Activated naive CD4-positive, alpha-beta T cell treated with anti-CD3 and anti-CD28 coated beads, Interleukin-2, amount 10 ng/mL, durations not matched to agents 7 days and 5 days (primary cell): ENCODE data around the gene ARID1B.

ENCODE experiments used
- CTCF ChIA-PET: fragments of 350-600 bp; sonication (Branson Sonifier 250); formaldehyde crosslinking; loops from one replicate; lab custom pipeline; 2021; ENCODE audit warnings: antibody characterized with exemption; lab: Charles Lee
- DNase-seq: peaks from one replicate; pipeline ENCODE4 v3.0.0-alpha.2; 2020
- H3K27ac Mint-ChIP-seq: one replicate; pipeline ENCODE4 v1.8.0; 2021; ENCODE audit warnings: mild to moderate bottlenecking, moderate library complexity, mixed read lengths
- H3K27me3 Mint-ChIP-seq: one replicate; pipeline ENCODE4 v1.8.0; 2021; ENCODE audit warnings: mild to moderate bottlenecking, mixed read lengths
- H3K36me3 Mint-ChIP-seq: one replicate; pipeline ENCODE4 v1.8.0; 2021; ENCODE audit warnings: mixed read lengths
- H3K4me1 Mint-ChIP-seq: one replicate; pipeline ENCODE4 v1.8.0; 2021; ENCODE audit warnings: mixed read lengths
- H3K4me3 Mint-ChIP-seq: one replicate; pipeline ENCODE4 v1.8.0; 2021; ENCODE audit warnings: mild to moderate bottlenecking, moderate library complexity, mixed read lengths
- H3K9me3 Mint-ChIP-seq: one replicate; pipeline ENCODE4 v1.8.0; 2021; ENCODE audit warnings: mixed read lengths

Gene ARID1B

DNA sequence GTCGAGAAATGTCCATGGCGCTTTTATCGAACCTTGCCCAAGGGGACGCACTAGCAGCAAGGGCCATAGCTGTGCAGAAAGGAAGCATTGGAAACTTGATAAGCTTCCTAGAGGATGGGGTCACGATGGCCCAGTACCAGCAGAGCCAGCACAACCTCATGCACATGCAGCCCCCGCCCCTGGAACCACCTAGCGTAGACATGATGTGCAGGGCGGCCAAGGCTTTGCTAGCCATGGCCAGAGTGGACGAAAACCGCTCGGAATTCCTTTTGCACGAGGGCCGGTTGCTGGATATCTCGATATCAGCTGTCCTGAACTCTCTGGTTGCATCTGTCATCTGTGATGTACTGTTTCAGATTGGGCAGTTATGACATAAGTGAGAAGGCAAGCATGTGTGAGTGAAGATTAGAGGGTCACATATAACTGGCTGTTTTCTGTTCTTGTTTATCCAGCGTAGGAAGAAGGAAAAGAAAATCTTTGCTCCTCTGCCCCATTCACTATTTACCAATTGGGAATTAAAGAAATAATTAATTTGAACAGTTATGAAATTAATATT is 430.4 kb downstream of the ARID1B start:
- Mint-ChIP-seq H3K4me3 (no peak overlapping the region), H3K4me1 (no peaks in the 10 kb centered on the region), H3K9me3 (no peaks in the 10 kb centered on the region), H3K36me3 (peaks cover 29% of the 10 kb centered on the region), H3K27me3 (no peaks in the 10 kb centered on the region), H3K27ac (no peak overlapping the region)
- no peak for DNase-seq
- CTCF ChIA-PET = no interaction called here

DNA sequence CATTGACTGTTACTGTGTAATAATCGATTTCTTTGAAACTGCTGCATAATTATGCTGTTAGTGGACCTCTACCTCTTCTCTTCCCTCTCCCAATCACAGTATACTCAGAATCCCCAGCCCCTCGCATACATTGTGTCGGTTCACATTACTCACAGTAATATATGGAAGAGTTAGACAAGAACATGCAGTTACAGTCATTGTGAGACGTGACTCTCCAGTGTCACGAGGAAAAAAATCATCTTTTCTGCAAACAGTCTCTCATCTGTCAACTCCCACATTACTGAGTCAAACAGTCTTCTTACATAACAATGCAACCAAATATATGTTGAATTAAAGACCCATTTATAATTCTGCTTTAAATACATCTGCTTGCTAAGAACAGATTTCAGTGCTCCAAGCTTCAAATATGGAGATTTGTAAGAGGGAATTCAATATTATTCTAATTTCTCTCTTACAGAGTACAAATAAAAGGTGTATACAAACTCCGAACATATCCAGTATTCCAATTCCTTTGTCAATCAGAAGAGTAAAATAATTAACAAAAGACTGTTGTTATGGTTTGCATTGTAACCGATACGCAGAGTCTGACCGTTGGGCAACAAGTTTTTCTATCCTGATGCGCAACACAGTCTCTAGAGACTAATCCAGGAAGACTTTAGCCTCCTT is 432.8 kb downstream of the ARID1B start:
- CTCF ChIA-PET = no interaction called here
- H3K36me3 Mint-ChIP-seq = peaks cover 22% of the 10 kb centered on the region

GRCh38 chr6:157210954-157211353 is 433.8 kb downstream of the ARID1B start:
- H3K27ac Mint-ChIP-seq = no peak overlapping the region
- peaks cover 14% of the 10 kb centered on the region for H3K36me3 Mint-ChIP-seq
- no peaks in the 10 kb centered on the region for H3K9me3 Mint-ChIP-seq
- H3K4me1 Mint-ChIP-seq = no peaks in the 10 kb centered on the region
- no peaks in the 10 kb centered on the region for H3K27me3 Mint-ChIP-seq
- no peak overlapping the region for H3K4me3 Mint-ChIP-seq
- CTCF ChIA-PET = no interaction called here
- no peak for DNase-seq

More for the DNA sequence above, 432.8 kb downstream of the ARID1B start:
- Mint-ChIP-seq H3K4me1 (no peaks in the 10 kb centered on the region), H3K27ac (no peak overlapping the region), H3K27me3 (no peaks in the 10 kb centered on the region), H3K4me3 (no peak overlapping the region), H3K9me3 (no peaks in the 10 kb centered on the region)
- DNase-seq = no peak

GRCh38 chr6:157211603-157212455 is 434.7 kb downstream of the ARID1B start:
- DNase-seq = no peak
- H3K4me1 Mint-ChIP-seq = no peaks in the 10 kb centered on the region
- no peaks in the 10 kb centered on the region for H3K9me3 Mint-ChIP-seq
- H3K36me3 Mint-ChIP-seq = peaks cover 8% of the 10 kb centered on the region
- CTCF ChIA-PET = no interaction called here
- H3K27me3 Mint-ChIP-seq = no peaks in the 10 kb centered on the region
- H3K27ac Mint-ChIP-seq = no peak overlapping the region
- H3K4me3 Mint-ChIP-seq = no peak overlapping the region

- Mint-ChIP-seq H3K9me3 (no peaks in the 10 kb centered on the region), H3K27me3 (peaks cover 6% of the 10 kb centered on the region), H3K4me3 (no peak overlapping the region), H3K4me1 (no peaks in the 10 kb centered on the region), H3K27ac (no peak overlapping the region), H3K36me3 (peaks cover 4% of the 10 kb centered on the region)
- CTCF ChIA-PET = interaction anchor here (1.0 kb wide), 1 partner anchor 12 kb away, joined by 4 read pairs; no protein-coding TSS in a partner anchor
- DNase-seq = no peak
Observed at GRCh38 chr6:157213426-157213825, 436.2 kb downstream of the ARID1B start.

GRCh38 chr6:157213907-157214565 is 436.9 kb downstream of the ARID1B start:
- Mint-ChIP-seq H3K4me1 (no peaks in the 10 kb centered on the region), H3K4me3 (no peak overlapping the region), H3K36me3 (peaks cover 2% of the 10 kb centered on the region), H3K27me3 (peaks cover 6% of the 10 kb centered on the region), H3K27ac (no peak overlapping the region), H3K9me3 (no peaks in the 10 kb centered on the region)
- CTCF ChIA-PET = interaction anchor here (1.0 kb wide), 2 partner anchors 12 to 105 kb away, joined by 3 to 4 read pairs; no protein-coding TSS in a partner anchor
- no peak for DNase-seq

GRCh38 chr6:157215717-157216116 is 438.5 kb downstream of the ARID1B start:
- peaks cover 6% of the 10 kb centered on the region for H3K4me1 Mint-ChIP-seq
- H3K27ac Mint-ChIP-seq = no peak overlapping the region
- CTCF ChIA-PET = interaction anchor here (0.5 to 0.6 kb wide), 2 partner anchors 141 to 810 kb away, joined by 3 read pairs; no protein-coding TSS in a partner anchor
- H3K36me3 Mint-ChIP-seq = peaks cover 2% of the 10 kb centered on the region
- H3K27me3 Mint-ChIP-seq = peaks cover 6% of the 10 kb centered on the region
- DNase-seq = no peak
- no peaks in the 10 kb centered on the region for H3K9me3 Mint-ChIP-seq
- no peak overlapping the region for H3K4me3 Mint-ChIP-seq

GRCh38 chr6:157216570-157216969 is 439.4 kb downstream of the ARID1B start:
- H3K9me3 Mint-ChIP-seq = no peaks in the 10 kb centered on the region
- H3K4me1 Mint-ChIP-seq = peaks cover 12% of the 10 kb centered on the region
- no peak overlapping the region for H3K4me3 Mint-ChIP-seq
- no peak for DNase-seq
- peaks cover 6% of the 10 kb centered on the region for H3K27me3 Mint-ChIP-seq
- H3K27ac Mint-ChIP-seq = no peak overlapping the region
- CTCF ChIA-PET = interaction anchor here (0.6 kb wide), 1 partner anchor 810 kb away, joined by 3 read pairs; no protein-coding TSS in a partner anchor
- peaks cover 2% of the 10 kb centered on the region for H3K36me3 Mint-ChIP-seq

GRCh38 chr6:157217198-157217893 is 440.2 kb downstream of the ARID1B start:
- peaks cover 8% of the 10 kb centered on the region for H3K27me3 Mint-ChIP-seq
- CTCF ChIA-PET = no interaction called here
- no peak overlapping the region for H3K27ac Mint-ChIP-seq
- H3K4me1 Mint-ChIP-seq = peaks cover 19% of the 10 kb centered on the region
- no peak overlapping the region for H3K4me3 Mint-ChIP-seq
- no peaks in the 10 kb centered on the region for H3K9me3 Mint-ChIP-seq
- no peak for DNase-seq
- peaks cover 2% of the 10 kb centered on the region for H3K36me3 Mint-ChIP-seq

GRCh38 chr6:157217894-157218370 is 440.8 kb downstream of the ARID1B start:
- Mint-ChIP-seq H3K27ac (no peak overlapping the region), H3K36me3 (peaks cover 2% of the 10 kb centered on the region), H3K4me1 (peaks cover 25% of the 10 kb centered on the region), H3K27me3 (peaks cover 10% of the 10 kb centered on the region), H3K9me3 (no peaks in the 10 kb centered on the region), H3K4me3 (no peak overlapping the region)
- no peak for DNase-seq
- CTCF ChIA-PET = no interaction called here

GRCh38 chr6:157218371-157219198 is 441.4 kb downstream of the ARID1B start:
- Mint-ChIP-seq H3K36me3 (no peaks in the 10 kb centered on the region), H3K4me1 (peaks cover 31% of the 10 kb centered on the region), H3K27me3 (peaks cover 11% of the 10 kb centered on the region), H3K4me3 (no peak overlapping the region), H3K27ac (no peak overlapping the region), H3K9me3 (no peaks in the 10 kb centered on the region)
- DNase-seq = no peak
- CTCF ChIA-PET = no interaction called here

GRCh38 chr6:157219201-157220200 is 442.3 kb downstream of the ARID1B start:
- Mint-ChIP-seq H3K4me1 (peaks cover 37% of the 10 kb centered on the region), H3K4me3 (no peak overlapping the region), H3K9me3 (no peaks in the 10 kb centered on the region), H3K27ac (no peak overlapping the region), H3K36me3 (no peaks in the 10 kb centered on the region), H3K27me3 (peaks cover 14% of the 10 kb centered on the region)
- CTCF ChIA-PET = interaction anchor here (0.5 to 0.8 kb wide), 2 partner anchors 16 to 448 kb away, joined by 3 to 5 read pairs; no protein-coding TSS in a partner anchor
- no peak for DNase-seq
